Sigmoid colon (tissue), 4 donors: ENCODE results near the gene MDM4.

Experiments used
- EP300 ChIP-seq, 4 donors: sonication (generic); formaldehyde crosslinking; IDR thresholded peaks; one replicate each; pipeline ENCODE4 v1.6.1; 2017; ENCODE audit warnings: antibody characterized with exemption in 4 of 4
- POLR2AphosphoS5 ChIP-seq, 4 donors: sonication (generic); formaldehyde crosslinking; IDR thresholded peaks; one replicate each; pipeline ENCODE4 v1.6.1; 2017; ENCODE audit warnings: antibody characterized with exemption in 4 of 4
- TF ChIP-seq, protein P1 (sequence below), 4 experiments: fragments of 450-650 bp in 3 of 4; fragments of 200-600 bp in 1 of 4; IDR thresholded peaks; one replicate each; pipeline ENCODE4 v1.5.1; 2016 to 2019; ENCODE audit warnings: antibody characterized with exemption in 4 of 4, mild to moderate bottlenecking in 3 of 4, moderate library complexity in 2 of 4

GRCh38 chr1:204493145-204493983, 22.8 kb upstream of the MDM4 start:
- TF ChIP-seq POLR2AphosphoS5 (IDR thresholded peaks at IDR 0.05) (no peak), EP300 (IDR thresholded peaks at IDR 0.05) (no peak)
- TF ChIP-seq, protein P1, sequence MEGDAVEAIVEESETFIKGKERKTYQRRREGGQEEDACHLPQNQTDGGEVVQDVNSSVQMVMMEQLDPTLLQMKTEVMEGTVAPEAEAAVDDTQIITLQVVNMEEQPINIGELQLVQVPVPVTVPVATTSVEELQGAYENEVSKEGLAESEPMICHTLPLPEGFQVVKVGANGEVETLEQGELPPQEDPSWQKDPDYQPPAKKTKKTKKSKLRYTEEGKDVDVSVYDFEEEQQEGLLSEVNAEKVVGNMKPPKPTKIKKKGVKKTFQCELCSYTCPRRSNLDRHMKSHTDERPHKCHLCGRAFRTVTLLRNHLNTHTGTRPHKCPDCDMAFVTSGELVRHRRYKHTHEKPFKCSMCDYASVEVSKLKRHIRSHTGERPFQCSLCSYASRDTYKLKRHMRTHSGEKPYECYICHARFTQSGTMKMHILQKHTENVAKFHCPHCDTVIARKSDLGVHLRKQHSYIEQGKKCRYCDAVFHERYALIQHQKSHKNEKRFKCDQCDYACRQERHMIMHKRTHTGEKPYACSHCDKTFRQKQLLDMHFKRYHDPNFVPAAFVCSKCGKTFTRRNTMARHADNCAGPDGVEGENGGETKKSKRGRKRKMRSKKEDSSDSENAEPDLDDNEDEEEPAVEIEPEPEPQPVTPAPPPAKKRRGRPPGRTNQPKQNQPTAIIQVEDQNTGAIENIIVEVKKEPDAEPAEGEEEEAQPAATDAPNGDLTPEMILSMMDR (IDR thresholded peaks at IDR 0.05): no peak
